Retinal pigment epithelial cell (primary cell): Measurements from ENCODE around the gene TTC16.

ENCODE experiments used
- DNase-seq: peaks from one replicate; pipeline ENCODE4 v3.0.0-alpha.2; 2010; ENCODE audit warnings: low read depth
- H3K4me3 ChIP-seq: 2 replicates; pipeline ENCODE4 v1.5.1; 2011; ENCODE audit warnings: mild to moderate bottlenecking, low read length, control low read depth, moderate library complexity
- TF ChIP-seq, protein P1 (sequence below): conservative IDR thresholded peaks from 2 replicates; pipeline ENCODE4 v1.5.1; 2011; ENCODE audit warnings: low read depth, low read length, control low read depth, inconsistent platforms

Gene TTC16

DNA sequence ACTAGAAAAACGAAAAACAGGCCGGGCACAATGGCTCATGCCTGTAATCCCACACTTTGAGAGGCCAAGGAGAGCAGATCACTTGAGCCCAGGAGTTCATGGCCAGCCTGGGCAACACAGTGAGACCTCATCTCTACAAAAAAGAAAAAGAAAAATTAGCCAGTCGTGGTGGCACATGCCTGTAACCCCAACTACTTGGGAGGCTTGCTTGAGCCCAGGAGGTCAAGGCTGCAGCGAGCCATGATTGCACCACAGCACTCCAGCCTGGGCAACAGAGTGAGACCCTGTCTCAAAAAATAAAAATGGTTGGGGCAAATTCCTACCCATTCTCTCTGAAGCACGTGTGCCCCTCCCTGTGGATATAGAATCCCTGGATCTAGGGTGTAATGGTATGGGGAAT is 17.5 kb upstream of the TTC16 start:
- DNase-seq: no peak
- no peak overlapping the region for H3K4me3 ChIP-seq
- TF ChIP-seq, protein P1, sequence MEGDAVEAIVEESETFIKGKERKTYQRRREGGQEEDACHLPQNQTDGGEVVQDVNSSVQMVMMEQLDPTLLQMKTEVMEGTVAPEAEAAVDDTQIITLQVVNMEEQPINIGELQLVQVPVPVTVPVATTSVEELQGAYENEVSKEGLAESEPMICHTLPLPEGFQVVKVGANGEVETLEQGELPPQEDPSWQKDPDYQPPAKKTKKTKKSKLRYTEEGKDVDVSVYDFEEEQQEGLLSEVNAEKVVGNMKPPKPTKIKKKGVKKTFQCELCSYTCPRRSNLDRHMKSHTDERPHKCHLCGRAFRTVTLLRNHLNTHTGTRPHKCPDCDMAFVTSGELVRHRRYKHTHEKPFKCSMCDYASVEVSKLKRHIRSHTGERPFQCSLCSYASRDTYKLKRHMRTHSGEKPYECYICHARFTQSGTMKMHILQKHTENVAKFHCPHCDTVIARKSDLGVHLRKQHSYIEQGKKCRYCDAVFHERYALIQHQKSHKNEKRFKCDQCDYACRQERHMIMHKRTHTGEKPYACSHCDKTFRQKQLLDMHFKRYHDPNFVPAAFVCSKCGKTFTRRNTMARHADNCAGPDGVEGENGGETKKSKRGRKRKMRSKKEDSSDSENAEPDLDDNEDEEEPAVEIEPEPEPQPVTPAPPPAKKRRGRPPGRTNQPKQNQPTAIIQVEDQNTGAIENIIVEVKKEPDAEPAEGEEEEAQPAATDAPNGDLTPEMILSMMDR: no peak

DNA sequence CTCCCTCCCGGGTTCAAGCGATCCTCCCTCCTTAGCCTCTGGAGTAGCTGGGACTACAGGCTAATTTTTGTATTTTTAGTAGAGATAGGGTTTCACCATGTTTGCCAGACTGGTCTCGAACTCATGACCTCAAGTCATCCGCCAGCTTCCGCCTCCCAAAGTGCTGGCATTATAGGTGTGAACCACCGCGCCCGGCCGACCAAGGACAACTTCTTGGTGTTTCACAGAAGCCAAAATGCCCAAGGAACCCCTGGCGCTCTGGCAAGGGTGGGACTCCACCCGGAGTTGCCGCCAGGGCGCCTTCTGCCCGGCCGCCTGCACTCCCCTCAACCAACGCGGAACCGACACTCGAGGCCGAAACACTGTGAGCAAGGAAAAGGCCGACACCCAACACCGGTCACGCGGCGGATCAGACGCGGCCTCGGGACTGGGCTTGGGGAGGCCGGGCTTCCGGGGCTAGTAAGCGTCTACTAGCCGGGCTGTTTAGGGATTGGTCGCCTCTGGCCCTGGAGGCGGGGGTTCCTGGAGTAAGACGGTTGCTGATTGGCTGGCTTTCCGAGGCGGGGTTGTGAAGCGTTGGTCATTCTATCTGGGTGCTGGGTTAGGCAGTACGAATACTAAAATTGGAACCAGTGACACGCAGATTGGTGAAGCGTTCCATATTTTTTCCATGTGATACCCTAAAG is 16.8 kb upstream of the TTC16 start:
- peak overlapping the region; percentile 26 for H3K4me3 ChIP-seq
- DNase-seq: peak; percentile 87
- TF ChIP-seq, protein P1: peak; percentile 4

DNA sequence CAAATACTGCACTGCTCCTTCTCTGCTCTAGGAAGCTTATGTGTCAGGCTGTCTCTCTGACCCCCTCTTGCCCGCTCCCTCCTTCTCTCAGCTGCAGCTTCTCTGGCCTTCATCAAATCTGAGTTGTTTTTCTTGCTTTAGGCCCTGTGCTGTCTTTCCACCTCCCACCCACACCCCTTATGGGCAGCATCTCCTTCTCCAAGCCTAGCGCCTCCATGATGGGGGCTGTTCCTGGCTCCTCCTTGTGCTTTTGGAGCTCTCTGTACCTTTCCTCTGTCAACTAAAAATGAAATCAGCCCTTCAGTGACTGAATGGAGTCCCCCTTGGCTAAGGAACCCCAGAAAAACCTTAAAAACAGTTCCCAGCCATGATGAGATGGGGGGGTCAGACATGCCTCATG is 15.7 kb upstream of the TTC16 start:
- H3K4me3 ChIP-seq: no peak overlapping the region
- TF ChIP-seq, protein P1: no peak

DNA sequence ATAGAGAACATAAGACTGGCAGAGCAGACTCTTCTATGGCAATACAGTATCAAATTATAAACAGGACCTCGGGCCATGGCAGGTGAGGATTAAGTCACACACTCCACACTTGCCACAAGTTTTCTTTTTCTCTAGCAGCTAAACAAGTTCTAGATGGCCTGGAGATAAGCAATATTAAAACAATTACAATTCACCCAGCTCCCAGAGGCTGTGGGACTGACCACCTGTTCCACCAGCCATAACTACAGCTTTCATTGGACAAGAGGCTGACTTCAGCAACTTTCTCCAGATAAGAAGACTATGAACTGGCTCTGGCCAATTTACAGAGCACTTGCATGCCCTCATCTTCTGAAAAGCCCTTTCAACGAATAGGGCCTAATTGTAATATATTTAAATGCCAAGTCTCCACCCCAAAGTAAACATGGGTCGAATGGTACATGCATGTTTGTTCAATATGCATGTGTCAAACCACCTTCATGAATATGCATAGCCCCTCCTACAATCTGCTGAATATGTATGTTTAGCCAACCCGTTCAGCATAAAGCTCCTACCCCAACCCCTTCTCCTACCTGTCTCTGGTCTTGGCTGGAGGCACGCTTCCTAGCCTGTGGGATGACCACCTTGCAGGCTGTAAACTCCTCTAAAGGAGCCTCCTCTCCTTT is 15.2 kb upstream of the TTC16 start:
- no peak overlapping the region for H3K4me3 ChIP-seq
- TF ChIP-seq, protein P1: no peak
- DNase-seq: no peak

More for the DNA sequence above, 15.7 kb upstream of the TTC16 start:
- DNase-seq: no peak

DNA sequence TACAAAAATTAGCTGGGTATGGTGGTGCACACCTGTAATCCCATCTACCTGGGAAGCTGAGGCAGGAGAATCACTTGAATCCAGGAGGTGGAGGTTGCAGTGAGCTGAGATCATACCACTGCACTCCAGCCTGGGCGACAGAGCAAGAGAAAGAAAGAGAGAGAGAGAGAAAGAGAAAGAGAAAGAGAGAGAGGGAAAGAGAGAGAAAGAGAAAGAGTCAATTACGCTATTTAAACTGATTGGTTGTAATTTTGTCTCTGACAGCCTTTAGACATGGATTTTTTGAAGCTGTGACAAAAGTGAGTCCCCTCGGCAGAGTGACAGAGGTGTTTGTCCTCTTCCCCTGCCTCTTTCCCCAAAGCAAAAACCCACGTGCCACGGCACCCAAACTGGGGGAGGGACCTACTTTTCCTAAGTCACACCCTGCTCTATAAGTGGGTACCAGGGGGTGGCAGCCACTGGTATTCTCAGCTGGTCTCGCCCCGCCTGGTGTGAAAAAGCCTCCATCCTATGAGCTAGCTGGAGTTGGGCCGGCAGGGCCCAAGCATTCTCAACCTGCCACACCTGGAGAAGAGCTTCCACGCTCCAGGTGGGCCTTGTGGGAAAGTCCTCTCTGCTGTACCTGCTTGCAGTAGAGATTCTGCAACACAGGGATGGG is 12.5 kb upstream of the TTC16 start:
- DNase-seq: no peak
- TF ChIP-seq, protein P1: no peak
- H3K4me3 ChIP-seq: no peak overlapping the region

DNA sequence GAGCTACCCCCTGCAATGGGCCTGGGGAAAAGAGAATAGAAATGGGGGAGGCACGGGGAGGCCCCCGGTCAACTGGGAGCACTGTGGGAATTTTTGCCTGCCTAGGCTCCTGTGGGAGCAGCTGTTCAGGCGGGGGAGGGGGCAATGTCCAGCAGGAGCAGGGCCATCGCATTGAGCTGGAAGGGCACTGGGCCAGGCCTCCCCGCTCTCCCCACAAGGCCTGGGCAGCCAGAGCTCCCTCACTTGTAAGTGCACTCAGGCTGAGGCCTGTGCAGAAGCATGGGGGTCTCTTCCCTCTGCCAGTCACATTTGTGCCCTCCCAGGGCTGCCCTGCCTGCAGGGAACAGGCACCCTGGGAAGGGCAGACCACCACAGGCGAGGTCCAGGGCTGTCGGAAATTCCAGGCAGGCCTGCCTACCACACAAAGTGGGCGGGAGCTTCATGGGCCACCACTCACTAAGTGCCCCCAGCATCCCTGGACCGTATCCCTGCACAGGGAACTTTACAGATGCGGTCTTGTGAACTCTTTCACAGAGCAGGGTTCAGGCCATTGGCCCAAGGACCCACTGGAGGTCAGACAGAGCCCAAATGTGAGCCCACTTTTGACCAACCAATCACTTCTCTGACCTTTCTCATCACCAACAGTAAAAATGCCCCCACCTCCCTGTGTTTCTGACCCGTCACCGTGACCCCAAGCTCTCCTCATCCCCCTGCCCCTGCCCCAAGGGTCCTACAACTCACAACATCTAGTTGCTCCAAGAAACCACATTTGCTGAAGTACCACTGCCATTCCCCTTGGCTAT is 10.1 kb upstream of the TTC16 start:
- H3K4me3 ChIP-seq: no peak overlapping the region
- TF ChIP-seq, protein P1: no peak
- DNase-seq: no peak
